ENCODE measurements around the gene AGBL4.

GRCh38 chr1:49552101-49552500 is 471.7 kb downstream of the AGBL4 start:
- TF ChIP-seq CTCF (IDR thresholded peaks at IDR 0.05) (no peak), POLR2A (IDR thresholded peaks at IDR 0.05) (no peak)
